KG1 (cell line): ENCODE data around the gene LRRC14B.
"Not testable (repeated sequence)": the region's sequence is repeated elsewhere in the genome, so short reads cannot be mapped to it uniquely, and the experiment has no call there.

Experiments used
- DNase-seq: peaks from one replicate; lab custom pipeline; 2025; lab: John Stamatoyannopoulos, UW

The LRRC14B gene

DNA sequence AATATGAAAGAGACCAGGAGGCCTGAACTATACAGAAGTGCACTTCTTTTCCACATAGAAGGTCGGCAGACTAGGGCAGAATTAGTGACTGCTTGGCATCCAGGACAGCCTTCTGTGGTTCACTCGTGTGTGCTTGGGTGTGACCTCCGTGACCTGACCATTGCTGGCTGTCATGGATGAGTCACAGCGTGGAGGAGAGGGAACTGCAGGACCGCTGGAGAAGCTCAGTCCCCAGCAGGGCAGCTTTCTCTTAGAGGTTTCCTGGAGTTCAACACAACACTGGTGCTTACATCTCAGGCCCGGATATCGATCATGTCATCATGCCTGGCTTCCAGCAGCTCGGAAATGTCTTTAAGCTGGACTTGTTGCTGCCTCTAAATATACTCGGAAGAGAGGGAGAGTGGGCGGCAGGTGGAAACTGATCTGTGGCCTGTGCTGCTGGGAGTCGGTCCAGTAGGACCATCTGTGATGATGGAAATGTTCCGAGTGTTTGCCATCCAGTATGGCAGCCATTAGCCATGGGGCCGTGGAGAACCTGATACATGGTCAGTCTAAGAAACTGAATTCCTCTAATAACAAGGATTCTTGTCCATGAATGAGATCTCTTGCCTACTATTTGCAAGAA, 49.9 kb downstream of the LRRC14B start:
- DNase-seq = not testable (repeated sequence)

DNA sequence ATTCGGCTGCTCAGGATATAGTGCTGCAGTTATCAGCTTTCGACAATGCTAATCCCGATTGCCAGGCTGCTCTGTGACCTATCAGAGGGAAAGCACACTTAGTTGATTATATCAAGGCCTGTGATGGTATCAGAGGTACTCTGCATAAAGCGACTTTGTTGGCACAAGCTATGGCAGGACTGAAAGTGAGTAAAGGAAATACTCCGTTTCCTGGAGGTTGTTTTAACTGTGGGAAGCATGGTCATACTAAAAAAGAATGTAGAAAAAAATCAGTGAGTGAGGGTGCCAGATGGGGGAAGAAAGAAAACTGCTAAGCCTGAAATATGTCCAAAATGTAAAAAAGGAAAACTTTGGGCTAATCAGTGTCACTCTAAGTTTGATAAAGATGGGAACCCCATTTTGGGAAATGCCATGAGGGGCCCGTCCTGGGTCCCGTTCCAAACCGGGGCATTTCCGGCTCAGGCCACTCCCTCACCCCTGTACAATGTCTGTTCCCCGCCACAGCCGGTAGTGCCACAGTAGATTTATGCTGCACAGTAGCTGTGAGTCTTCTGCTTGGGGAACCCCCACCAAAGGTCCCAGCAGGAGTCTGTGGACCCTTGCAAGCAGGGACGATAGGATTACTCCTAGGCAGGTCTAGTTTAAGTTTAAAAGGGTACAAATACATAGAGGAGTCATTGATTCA, 52.5 kb downstream of the LRRC14B start:
- not testable (repeated sequence) for DNase-seq

DNA sequence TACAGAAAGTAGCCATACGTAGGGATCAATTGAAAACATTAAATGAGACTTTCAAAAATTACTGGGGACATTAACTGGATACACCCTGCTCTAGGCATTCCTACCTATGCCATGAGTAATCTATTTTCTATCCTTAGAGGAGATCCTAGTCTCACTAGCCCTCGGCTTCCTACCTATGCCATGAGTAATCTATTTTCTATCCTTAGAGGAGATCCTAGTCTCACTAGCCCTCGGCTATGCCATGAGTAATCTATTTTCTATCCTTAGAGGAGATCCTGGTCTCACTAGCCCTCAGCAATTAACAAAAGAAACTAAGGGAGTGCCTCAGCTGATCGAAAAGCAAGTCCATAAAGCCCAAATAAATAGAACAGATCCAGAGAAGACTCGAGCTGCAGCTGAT, 54.4 kb downstream of the LRRC14B start:
- not testable (repeated sequence) for DNase-seq
